ENCODE data around the gene ISG15.
"Not testable (repeated sequence)": the region's sequence is repeated elsewhere in the genome, so short reads cannot be mapped to it uniquely, and the experiment has no call there.

The ISG15 gene

DNA sequence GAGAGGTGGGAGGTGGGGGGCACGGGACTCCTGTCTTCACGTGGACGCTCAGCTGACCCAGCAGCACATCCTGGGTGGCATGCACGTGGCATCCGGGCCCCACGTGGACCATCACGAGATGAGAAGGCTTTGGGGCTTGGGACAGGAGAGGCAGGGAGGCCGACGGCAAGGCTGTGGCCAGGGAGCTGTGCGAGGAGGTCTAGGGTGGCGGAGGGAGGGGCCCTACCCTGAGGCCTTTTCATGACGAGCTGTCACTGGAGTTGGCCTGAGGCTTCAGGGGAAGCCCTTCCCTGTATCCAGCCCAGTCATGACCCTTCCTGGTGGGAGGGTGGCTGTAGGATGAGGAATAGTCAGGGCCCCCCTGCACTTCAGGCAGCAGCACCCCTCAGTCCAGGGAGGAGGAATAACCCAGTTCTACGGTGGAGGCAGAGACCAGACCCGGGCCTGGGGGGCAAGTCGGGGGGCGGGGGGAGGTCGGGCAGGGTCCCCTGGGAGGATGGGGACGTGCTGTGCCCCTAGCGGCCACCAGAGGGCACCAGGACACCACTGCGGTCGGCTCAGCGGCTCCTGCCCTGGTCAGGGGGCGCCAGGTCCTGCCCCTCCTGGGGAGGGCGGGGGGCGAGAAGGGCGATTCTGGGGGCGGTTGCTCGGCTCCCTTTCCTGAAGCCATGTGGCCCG lies 29.4 kb upstream of the ISG15 start:
- no peak overlapping the region for H3K27ac ChIP-seq (ENCODE audit: low read depth, low read length)
- H3K4me3 ChIP-seq (ENCODE audit: low read depth, low read length): no peak overlapping the region
- no peaks in the 10 kb centered on the region for H3K9me3 ChIP-seq (ENCODE audit: control insufficient read depth, insufficient read depth, low read depth, low read length)
- H3K36me3 ChIP-seq (ENCODE audit: control insufficient read depth, insufficient read depth, low read length): no peaks in the 10 kb centered on the region
- no peak overlapping the region for H3K9ac ChIP-seq (ENCODE audit: low read length)
- peaks cover 73% of the 10 kb centered on the region for H3K27me3 ChIP-seq (ENCODE audit: control insufficient read depth, insufficient read depth, low read length)
- H3K4me1 ChIP-seq (ENCODE audit: control insufficient read depth, insufficient read depth, low read length): no peaks in the 10 kb centered on the region

DNA sequence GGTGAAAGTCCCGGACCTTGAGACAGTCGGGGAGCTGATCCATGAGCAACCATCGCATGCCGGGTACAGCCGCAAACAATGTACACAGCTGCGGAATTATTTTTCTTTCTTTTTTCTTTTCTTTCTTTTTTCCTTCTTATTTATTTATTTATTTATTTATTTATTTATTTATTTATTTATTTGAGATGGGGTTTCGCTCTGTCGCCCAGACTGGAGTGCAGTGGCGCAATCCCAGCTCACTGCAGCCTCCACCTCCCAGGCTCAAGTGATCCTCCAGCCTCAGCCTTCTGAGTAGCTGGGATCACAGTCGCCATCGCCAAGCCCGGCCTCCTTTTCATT lies 28.9 kb upstream of the ISG15 start:
- H3K27ac ChIP-seq (ENCODE audit: low read depth, low read length): no peak overlapping the region
- no peak overlapping the region for H3K4me3 ChIP-seq (ENCODE audit: low read depth, low read length)
- H3K27me3 ChIP-seq (ENCODE audit: control insufficient read depth, insufficient read depth, low read length): peaks cover 76% of the 10 kb centered on the region

DNA sequence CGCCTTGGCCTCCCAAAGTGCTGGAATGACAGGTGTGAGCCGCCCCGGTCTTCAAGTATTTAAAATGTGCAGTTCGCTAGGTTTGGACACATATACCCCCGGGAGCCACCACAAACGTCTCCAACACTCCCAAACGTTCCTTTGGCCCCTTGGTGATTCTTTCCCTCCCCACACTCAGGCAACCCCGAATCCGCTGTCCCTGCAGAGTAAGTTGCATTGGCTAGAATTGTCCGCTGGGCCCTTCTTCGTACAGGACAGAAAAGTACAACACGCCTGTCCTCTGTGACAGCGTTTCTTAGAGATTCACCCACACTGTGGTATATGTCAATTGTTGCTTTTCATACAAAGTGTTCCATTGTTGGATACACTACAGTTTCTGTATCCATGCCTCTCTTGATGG lies 28.2 kb upstream of the ISG15 start:
- Histone ChIP-seq H3K36me3 (ENCODE audit: control insufficient read depth, insufficient read depth, low read length) (no peaks in the 10 kb centered on the region), H3K4me3 (ENCODE audit: low read depth, low read length) (no peak overlapping the region), H3K9me3 (ENCODE audit: control insufficient read depth, insufficient read depth, low read depth, low read length) (no peaks in the 10 kb centered on the region), H3K27ac (ENCODE audit: low read depth, low read length) (no peak overlapping the region), H3K4me1 (ENCODE audit: control insufficient read depth, insufficient read depth, low read length) (no peaks in the 10 kb centered on the region), H3K9ac (ENCODE audit: low read length) (no peak overlapping the region), H3K27me3 (ENCODE audit: control insufficient read depth, insufficient read depth, low read length) (peaks cover 74% of the 10 kb centered on the region)

More for the DNA sequence above, 28.9 kb upstream of the ISG15 start:
- Histone ChIP-seq H3K36me3 (ENCODE audit: control insufficient read depth, insufficient read depth, low read length) (no peaks in the 10 kb centered on the region), H3K9me3 (ENCODE audit: control insufficient read depth, insufficient read depth, low read depth, low read length) (no peaks in the 10 kb centered on the region), H3K9ac (ENCODE audit: low read length) (no peak overlapping the region), H3K4me1 (ENCODE audit: control insufficient read depth, insufficient read depth, low read length) (no peaks in the 10 kb centered on the region)

DNA sequence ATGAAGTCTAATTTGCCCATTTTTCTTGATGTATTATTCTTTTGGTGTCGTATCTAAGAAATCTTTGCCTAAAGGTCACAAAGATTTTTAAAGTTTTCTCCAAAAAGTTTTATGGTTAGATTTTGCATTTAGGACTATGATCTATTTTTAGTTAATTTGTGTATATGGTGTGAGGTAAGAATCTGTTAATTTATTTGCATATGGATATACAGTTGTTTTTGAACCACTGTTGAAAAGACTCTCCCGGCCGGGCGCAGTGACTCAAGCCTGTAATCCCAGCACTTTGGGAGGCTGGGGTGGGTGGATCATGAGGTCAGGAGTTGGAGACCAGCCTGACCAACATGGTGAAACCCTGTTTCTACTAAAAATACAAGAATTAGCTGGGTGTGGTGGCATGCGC lies 25.2 kb upstream of the ISG15 start:
- H3K4me3 ChIP-seq (ENCODE audit: low read depth, low read length); H3K9ac ChIP-seq (ENCODE audit: low read length); H3K36me3 ChIP-seq (ENCODE audit: control insufficient read depth, insufficient read depth, low read length); H3K4me1 ChIP-seq (ENCODE audit: control insufficient read depth, insufficient read depth, low read length); H3K27ac ChIP-seq (ENCODE audit: low read depth, low read length); H3K9me3 ChIP-seq (ENCODE audit: control insufficient read depth, insufficient read depth, low read depth, low read length): not testable (repeated sequence)
- peaks cover 69% of the 10 kb centered on the region for H3K27me3 ChIP-seq (ENCODE audit: control insufficient read depth, insufficient read depth, low read length)

DNA sequence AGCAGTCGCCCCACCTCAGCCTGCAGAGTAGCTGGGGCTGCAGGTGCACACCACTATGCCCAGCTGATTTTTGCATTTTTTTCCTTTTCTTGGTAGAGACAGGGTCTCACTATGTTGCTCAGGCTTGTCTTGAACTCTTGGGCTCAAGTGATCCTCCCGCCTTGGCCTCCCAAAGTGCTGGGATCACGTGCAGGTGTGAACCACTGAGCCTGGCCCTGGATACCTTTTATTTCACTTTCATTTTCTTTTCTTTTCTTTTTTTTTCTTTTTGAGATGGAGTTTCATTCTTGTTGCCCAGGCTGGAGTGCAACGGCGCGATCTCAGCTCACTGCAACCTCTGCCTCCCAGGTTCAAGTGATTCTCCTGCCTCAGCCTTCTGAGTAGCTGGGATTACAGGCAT lies 22.0 kb upstream of the ISG15 start:
- not testable (repeated sequence) for H3K4me1 ChIP-seq (ENCODE audit: control insufficient read depth, insufficient read depth, low read length); H3K27ac ChIP-seq (ENCODE audit: low read depth, low read length); H3K9me3 ChIP-seq (ENCODE audit: control insufficient read depth, insufficient read depth, low read depth, low read length); H3K9ac ChIP-seq (ENCODE audit: low read length); H3K4me3 ChIP-seq (ENCODE audit: low read depth, low read length); H3K36me3 ChIP-seq (ENCODE audit: control insufficient read depth, insufficient read depth, low read length)
- H3K27me3 ChIP-seq (ENCODE audit: control insufficient read depth, insufficient read depth, low read length): peaks cover 75% of the 10 kb centered on the region

DNA sequence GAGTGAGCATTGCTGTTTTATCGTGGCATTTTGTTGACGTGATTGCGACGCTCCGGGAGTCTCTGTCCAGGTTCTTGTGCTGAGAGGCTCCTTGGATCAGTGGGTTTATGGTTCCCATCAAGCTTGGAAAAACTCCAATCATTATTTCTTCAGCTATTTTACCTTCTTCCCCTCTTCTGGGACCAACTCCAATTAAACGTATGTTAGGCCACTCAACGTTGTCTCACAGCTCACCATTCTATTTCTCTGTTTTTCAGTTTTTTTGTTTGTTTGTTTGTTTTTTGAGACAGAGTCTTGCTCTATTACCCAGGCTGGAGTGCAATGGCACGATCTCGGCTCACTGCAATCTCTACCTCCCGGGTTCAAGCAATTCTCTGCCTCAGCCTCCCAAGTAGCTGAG lies 21.4 kb upstream of the ISG15 start:
- Histone ChIP-seq H3K4me1 (ENCODE audit: control insufficient read depth, insufficient read depth, low read length) (peaks cover 4% of the 10 kb centered on the region; the same call in 1 of the 2 replicates), H3K36me3 (ENCODE audit: control insufficient read depth, insufficient read depth, low read length) (no peaks in the 10 kb centered on the region), H3K27ac (ENCODE audit: low read depth, low read length) (no peak overlapping the region), H3K9ac (ENCODE audit: low read length) (no peak overlapping the region), H3K4me3 (ENCODE audit: low read depth, low read length) (no peak overlapping the region), H3K27me3 (ENCODE audit: control insufficient read depth, insufficient read depth, low read length) (peaks cover 75% of the 10 kb centered on the region), H3K9me3 (ENCODE audit: control insufficient read depth, insufficient read depth, low read depth, low read length) (peaks cover 9% of the 10 kb centered on the region)

DNA sequence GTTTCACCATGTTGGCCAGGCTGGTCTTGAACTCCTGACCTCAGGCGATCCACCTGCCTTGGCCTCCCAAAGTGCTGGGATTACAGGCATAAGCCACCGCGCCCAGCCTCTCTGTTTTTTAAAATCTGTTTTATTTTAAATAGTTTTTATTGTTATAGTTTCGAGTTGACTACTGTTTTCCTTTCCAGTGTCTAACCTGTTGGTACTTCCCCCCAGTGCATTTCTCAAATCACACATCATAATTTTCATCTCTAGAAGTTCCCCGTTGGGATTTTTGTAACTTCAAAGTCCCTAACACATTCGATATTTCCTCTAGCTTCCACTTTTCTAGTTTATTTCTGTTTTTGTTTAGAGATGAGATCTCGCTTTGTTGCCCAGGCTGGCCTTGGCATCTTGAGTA lies 20.9 kb upstream of the ISG15 start:
- H3K9ac ChIP-seq (ENCODE audit: low read length): no peak overlapping the region
- peaks cover 79% of the 10 kb centered on the region for H3K27me3 ChIP-seq (ENCODE audit: control insufficient read depth, insufficient read depth, low read length)
- no peaks in the 10 kb centered on the region for H3K36me3 ChIP-seq (ENCODE audit: control insufficient read depth, insufficient read depth, low read length)
- H3K27ac ChIP-seq (ENCODE audit: low read depth, low read length): no peak overlapping the region
- peaks cover 9% of the 10 kb centered on the region for H3K9me3 ChIP-seq (ENCODE audit: control insufficient read depth, insufficient read depth, low read depth, low read length)
- H3K4me1 ChIP-seq (ENCODE audit: control insufficient read depth, insufficient read depth, low read length): peaks cover 8% of the 10 kb centered on the region; the same call in 1 of the 2 replicates
- no peak overlapping the region for H3K4me3 ChIP-seq (ENCODE audit: low read depth, low read length)

DNA sequence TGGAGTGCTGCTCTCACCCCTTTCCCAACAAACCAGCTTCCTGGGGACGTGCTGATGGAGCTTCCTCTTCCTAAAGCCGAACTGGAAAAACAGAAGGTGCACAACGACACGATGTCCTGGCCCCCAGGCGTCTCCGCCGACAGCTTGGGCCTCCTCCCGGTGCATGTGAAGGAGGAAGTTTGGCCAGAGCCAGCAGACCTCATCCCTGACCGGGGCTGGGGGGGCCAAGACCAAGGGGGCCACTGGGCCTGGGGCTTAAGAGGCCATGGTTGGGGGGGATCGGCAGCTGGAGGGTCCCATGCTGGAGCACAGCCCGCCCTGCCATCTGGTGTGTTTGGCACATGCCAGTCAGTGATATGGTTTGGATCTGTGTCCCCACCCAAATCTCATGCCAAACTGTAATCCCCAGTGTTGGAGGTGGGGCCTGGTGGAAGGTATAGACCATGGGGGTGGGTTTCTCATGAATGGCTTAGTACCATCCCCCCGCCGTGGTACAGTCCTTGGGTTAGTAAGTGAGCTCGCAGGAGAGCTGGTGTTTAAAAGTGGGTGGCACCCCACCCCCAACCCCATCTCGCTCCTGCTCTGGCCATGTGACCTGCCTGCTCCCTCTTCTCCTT lies 19.8 kb upstream of the ISG15 start:
- Histone ChIP-seq H3K4me1 (ENCODE audit: control insufficient read depth, insufficient read depth, low read length) (peaks cover 18% of the 10 kb centered on the region), H3K27me3 (ENCODE audit: control insufficient read depth, insufficient read depth, low read length) (peaks cover 89% of the 10 kb centered on the region), H3K27ac (ENCODE audit: low read depth, low read length) (no peak overlapping the region), H3K9me3 (ENCODE audit: control insufficient read depth, insufficient read depth, low read depth, low read length) (peaks cover 9% of the 10 kb centered on the region), H3K4me3 (ENCODE audit: low read depth, low read length) (no peak overlapping the region), H3K9ac (ENCODE audit: low read length) (no peak overlapping the region), H3K36me3 (ENCODE audit: control insufficient read depth, insufficient read depth, low read length) (no peaks in the 10 kb centered on the region)

DNA sequence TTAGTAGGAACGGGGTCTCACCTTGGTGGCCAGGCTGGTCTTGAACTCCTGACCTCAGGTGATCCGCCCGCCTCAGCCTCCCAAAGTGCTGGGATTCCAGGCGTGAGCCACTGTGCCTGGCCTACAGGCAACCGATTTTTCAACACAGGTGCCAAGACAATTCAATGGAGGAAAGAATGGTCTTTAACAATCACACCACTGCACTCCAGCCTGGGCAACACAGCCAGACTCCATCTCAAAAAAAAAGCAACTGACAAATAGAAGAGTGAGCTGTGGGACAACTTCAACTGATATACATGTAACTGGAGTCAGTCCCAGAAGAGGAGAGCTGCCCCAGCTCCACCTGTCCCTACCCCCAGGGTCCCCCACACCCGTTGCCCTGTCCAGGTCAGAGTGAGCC lies 18.8 kb upstream of the ISG15 start:
- not testable (repeated sequence) for H3K4me3 ChIP-seq (ENCODE audit: low read depth, low read length); H3K9me3 ChIP-seq (ENCODE audit: control insufficient read depth, insufficient read depth, low read depth, low read length); H3K27ac ChIP-seq (ENCODE audit: low read depth, low read length); H3K36me3 ChIP-seq (ENCODE audit: control insufficient read depth, insufficient read depth, low read length); H3K9ac ChIP-seq (ENCODE audit: low read length)
- Histone ChIP-seq H3K27me3 (ENCODE audit: control insufficient read depth, insufficient read depth, low read length) (peaks cover 89% of the 10 kb centered on the region), H3K4me1 (ENCODE audit: control insufficient read depth, insufficient read depth, low read length) (peaks cover 18% of the 10 kb centered on the region)

DNA sequence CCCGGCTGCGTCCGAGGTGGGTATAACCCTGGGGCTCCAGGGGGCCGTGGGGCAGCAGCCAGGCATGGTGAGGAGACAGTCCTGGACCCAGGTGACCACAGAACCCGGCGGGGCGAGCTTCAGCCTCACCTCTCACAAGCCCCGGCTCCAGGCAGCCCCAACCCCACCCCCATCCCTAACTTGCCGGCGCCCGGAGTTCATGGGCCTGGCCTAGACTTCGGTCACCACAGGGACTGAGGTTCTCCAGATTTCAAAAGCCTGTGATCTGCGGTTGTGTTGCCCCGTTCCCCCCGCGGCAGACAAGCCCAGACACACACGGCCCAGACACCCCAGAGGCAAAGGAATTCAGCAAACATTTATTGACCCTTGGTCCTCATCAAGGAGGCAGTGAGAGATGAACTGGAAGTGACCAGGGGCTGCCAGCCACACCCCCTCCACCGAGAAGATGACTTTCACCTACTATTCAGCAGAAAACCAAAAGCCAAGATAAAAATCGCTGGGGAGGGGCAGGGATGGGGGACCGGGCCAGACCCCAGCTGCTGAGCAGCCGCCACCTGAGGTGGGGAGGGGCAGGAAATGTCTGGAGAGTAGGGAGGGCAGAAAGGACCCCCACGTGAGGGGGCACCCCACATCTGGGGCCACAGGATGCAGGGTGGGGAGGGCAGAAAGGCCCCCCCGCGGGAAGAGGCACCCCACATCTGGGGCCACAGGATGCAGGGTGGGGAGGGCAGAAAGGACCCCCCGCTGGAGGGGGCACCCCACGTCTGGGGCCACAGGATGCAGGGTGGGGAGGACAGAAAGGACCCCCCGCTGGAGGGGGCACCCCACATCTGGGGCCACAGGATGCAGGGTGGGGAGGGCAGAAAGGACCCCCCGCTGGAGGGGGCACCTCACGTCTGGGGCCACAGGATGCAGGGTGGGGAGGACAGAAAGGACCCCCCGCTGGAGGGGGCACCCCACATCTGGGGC lies 17.3 kb upstream of the ISG15 start:
- H3K27me3 ChIP-seq (ENCODE audit: control insufficient read depth, insufficient read depth, low read length): peaks cover 92% of the 10 kb centered on the region
- peaks cover 18% of the 10 kb centered on the region for H3K4me1 ChIP-seq (ENCODE audit: control insufficient read depth, insufficient read depth, low read length)
- H3K9ac ChIP-seq (ENCODE audit: low read length): no peak overlapping the region
- H3K27ac ChIP-seq (ENCODE audit: low read depth, low read length): no peak overlapping the region
- H3K9me3 ChIP-seq (ENCODE audit: control insufficient read depth, insufficient read depth, low read depth, low read length): peaks cover 9% of the 10 kb centered on the region
- no peaks in the 10 kb centered on the region for H3K36me3 ChIP-seq (ENCODE audit: control insufficient read depth, insufficient read depth, low read length)
- H3K4me3 ChIP-seq (ENCODE audit: low read depth, low read length): no peak overlapping the region

Data from HUES6 (cell line).